Measurements from ENCODE around the gene PRDM12. TPM values are rescaled to one million over a fixed set of nuclear protein-coding genes. Genes with fewer than 3 reads are reported as not detected.

Gene PRDM12
- total RNA-seq, 1 experiment from 2014 or later: not detected

DNA sequence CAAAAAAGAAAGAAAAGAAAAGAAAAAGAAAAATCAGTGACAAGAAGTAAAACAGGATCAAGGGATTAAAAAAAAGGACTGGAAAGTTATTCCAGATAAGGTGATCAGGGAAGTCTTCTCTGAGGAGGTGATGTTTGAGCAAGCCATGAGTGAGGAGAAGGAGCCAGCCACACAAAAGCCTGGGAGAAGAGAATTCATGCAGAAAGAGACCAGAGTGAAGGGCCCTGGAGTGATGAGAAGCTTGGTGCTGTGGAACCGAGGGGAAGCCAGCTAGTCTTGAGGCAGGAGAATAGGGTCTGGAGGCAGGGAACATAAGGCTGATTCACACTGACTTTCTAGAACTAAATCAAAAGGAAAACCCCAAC is 25.2 kb downstream of the PRDM12 start:
- no peak for DNase-seq (ENCODE audit: low spot score)

DNA sequence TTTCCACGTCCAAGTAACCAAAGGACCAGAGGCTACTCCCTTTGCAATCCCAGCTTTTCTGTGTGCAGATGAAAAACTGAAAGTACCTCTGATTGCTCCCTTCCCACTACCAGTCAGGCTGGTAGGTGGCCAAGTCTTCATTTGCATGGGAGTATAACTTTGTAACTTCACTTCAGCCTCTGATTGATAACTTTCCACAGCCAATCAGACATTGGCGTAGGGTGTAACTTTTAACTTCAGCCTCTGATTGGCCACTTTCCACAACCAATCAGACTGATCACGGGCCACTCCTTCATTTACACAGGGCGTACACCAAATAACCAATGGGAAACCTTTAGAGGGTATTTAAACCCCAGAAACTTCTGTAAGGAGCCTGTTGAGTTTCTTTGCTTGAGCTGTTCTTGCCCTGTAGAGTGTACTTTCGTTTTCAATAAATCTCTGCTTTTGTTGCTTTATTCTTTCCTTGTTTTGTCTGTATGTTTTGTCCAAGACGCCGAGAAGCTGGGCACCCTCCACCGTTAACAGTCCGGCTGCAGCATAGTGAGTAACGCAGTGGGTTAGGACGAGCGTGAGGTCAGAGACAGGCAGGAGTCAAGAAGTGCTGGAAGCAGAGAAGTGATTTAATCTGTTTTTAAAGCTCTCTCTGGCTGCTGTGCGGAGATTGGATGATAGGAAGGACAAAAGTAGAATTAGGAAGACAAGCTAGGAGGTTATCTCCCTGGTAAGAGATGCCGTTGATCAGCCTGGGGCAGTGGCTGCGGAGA is 25.7 kb downstream of the PRDM12 start:
- DNase-seq (ENCODE audit: low spot score): peak; percentile 98

DNA sequence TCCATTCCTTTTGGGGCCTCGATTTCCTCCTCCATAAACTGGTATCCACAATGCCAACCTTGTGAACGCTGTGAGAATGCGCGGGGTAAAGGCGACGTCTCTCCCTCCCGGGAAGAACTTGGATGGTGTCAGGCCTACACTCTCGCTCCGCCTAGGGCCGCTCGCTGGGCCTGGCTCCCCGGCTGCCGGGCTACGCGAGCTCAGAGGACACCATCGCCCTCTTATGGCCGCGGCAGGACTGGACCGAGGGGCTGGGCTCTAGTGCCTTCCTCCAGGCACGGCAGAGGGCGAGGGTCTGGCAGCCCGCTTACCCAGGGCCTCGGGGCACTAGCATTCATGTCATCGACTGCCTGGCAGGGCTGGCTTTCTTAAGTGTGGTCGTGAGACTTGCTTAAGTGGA is 27.9 kb downstream of the PRDM12 start:
- no peak for DNase-seq (ENCODE audit: low spot score)

DNA sequence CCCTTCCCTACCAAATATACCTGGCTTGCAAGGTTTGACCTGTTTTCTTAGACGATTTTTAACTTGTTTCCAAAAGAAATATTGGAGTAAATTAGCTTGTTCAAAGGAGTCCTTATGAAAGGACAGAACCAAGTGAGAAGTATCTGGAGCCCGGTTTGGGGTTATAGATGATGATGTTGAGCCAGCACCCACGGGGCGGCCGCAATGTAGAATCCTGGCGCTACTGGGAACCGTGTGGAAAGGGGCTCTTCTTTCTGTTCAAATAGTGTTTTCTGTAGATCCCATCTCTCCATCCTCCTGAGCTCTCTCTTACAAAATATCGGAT is 28.7 kb downstream of the PRDM12 start:
- no peak for DNase-seq (ENCODE audit: low spot score)

DNA sequence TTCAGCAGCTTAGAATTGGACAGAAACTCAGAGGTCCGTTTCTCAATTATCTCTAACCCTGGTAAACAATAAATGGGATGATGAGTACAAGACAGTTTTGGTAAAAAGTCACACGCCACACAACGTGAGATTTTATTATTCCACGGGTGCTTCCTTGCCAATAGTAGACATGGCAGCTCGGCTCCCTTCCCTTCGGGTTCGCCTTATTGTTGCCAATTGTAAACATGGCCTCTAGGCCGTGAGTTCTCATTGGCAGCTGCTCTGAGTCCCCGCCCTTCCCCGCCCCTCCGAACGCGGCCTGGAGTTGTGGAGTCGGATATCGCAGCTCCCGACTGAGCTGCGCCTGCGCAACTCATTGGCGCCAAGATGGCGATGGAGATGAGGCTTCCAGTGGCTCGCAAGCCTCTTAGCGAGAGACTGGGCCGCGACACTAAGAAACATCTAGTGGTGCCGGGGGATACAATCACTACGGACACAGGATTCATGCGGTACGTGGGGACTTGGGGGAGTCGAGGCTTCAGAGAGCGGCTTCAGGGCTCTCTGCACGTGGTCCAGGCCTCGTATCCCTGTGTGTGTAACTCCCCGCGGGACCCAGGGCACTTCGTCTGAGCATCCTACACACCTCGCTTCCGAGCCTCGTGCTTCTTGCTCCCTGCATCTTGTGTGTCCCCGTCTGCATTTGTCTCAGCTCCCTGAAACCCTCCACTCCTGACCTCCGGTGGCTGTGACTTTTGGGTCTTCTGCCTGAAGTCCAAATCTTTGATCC is 29.2 kb downstream of the PRDM12 start, which contains the start of gene EXOSC2:
TSS of gene EXOSC2 (plus strand) at position 355 of the 766 bp plus-strand sequence. CDS start at position 367, 12 bp downstream.
- peak; percentile 97 for DNase-seq (ENCODE audit: low spot score)

DNA sequence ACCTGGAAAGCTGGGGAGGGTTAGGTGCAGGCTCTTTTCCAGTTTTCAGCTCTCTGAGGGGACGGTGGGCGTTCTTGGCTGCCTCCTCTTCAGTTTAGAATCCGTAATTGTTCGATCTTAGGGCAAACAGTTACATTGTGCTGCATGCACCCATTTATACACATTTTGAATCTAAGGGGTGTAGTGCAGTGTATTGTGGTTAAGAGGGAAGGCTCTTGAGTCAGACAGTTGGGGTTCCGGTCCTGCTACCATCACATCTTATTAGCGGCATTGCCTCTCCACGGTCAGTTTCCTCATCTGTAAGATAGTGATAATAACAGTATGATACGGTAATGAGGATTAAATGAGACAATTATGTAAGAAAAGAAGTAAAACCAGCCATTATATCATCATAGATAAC is 29.8 kb downstream of the PRDM12 start:
- no peak for DNase-seq (ENCODE audit: low spot score)

DNA sequence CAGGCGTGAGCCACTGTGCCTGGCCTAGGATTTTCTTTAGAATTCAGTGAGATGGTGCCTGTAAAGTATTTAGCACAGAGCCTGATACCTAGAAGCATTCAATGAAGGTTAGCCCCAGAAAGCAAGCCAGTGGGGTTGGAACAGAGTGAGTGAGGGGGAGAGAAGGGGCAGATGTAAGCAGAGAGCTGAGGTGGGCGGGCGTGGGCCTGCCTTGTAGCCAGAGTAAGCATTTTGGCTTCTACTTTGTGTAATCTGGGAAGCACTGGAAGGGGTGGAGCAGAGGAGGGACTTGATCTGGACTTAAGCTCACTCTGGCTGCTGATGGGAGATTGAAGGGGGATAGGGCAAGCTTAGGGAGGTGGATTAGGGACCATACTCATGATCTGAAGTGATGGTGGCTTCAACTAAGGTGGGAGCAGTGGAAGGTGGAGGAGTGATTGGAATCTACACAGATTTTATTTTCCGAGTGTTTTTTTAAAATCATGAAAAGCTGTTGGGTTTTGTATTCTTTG is 31.8 kb downstream of the PRDM12 start:
- no peak for DNase-seq (ENCODE audit: low spot score)

DNA sequence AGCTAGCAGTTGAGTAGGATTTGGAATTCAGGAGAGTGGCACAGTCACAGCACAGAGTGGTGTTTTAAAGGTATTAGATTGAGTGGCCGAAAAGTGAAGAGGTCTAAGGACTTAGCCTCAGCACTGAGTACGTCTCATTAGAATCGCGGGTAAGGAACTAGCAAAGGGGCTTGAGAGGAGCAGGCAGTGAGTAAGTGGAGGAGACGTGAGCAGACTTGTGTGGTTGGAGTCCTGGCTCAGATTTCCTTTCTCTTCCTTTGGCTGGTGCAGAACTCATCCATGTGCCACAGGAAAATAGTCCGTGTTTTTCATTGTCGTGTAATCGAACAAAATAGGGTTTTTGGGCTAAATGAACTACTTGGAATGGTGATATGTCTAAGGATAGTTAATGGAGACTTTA is 32.6 kb downstream of the PRDM12 start:
- DNase-seq (ENCODE audit: low spot score): no peak

DNA sequence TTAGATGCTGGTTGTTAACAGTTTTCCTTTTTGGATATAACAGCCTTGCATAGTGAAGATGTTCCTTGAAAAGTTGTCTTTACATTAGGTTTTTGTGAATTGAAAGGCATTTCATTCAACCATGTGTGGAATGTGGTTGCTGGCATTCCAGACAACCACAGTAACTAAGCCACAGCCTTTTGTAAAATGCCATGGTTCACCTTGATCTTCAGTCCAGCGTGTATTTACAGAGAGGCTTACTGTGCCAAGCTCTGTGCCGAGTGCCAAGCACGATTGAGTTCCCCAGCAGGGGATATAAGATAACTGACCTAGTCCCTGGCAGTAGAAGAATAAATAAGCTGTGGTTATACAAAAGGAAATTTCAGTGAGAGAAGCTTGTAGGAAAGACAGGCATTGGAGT is 34.1 kb downstream of the PRDM12 start:
- no peak for DNase-seq (ENCODE audit: low spot score)

DNA sequence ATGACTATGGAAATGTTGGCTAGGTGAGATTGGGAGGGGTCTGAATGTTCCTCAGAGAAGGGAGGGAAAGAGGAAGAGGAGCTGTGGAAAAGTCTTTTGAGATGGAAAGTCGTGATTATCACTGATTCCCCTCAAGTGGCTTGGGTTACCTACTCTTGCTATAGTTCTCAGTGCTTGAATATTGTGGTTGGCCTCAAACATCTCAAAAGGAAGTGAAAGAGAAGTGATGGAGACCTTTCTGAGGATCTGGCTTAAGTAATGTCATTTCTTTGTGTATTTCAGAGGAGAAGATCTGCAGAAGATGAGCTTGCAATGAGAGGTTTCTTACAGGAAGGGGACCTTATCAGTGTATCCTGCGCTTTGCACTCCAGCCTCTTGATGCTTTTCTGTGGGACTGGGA is 34.7 kb downstream of the PRDM12 start:
- no peak for DNase-seq (ENCODE audit: low spot score)

DNA sequence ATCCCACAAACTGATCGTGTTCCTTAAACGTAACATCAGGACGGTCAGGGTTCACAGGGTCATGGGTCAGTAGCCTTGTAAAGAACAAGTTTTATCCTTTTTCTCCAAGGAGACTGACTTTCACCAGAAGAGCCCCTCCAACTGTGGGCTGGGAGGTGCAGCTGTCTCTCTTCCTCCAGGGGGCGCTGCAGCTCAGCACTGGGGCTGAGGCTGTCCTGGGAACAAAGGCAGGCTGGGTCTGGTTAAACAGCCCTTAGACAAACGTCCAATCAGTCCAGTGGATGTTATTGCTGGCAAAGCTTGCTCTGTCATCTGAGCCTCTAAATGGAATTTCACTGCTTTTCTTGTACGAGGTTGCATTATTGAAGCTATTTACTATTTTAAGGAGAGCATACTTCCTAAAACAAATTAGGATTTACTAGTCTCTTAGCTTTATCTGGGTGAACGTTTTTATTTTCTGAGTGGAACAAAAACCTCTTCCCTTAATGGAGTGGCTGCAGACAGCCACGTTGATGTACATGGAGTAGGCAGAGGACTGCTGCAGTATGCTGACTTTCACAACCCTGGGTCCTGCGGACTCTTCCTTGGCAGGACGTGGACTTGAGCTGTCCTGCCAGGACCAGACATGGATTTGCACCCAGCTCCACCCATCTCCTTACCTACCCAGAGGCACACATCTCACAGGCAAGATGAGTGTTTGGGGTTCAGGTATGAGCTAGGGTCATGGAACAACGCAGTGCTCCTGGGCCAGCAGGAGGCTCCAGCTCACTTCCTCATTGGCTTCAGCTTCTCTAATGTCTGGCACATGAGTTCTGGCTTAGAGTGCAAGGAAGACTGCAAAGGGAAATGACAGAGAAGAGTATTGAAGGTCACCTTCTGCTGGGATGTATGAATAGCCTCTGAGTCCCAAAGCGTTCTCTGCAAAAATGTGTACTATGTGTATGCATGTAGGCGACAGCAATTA is 36.9 kb downstream of the PRDM12 start:
- DNase-seq (ENCODE audit: low spot score): peak; percentile 60

DNA sequence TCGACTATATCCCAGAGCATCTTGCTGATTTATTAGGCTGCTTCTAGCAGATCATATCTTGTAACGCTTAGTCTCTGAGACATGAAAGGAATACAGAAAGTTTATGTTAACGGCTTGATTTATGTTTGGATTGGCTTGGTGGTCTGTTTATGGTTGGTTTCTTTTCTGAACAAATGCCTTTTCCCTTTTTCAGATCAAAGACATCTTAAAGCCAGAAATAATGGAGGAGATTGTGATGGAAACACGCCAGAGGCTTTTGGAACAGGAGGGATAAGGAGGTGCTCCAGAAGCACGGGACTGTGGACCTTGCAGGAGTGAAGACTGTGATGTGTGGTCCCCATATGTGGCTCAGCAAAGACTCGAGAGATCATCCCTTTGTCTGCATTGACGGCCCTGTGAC is 39.1 kb downstream of the PRDM12 start:
- no peak for DNase-seq (ENCODE audit: low spot score)

DNA sequence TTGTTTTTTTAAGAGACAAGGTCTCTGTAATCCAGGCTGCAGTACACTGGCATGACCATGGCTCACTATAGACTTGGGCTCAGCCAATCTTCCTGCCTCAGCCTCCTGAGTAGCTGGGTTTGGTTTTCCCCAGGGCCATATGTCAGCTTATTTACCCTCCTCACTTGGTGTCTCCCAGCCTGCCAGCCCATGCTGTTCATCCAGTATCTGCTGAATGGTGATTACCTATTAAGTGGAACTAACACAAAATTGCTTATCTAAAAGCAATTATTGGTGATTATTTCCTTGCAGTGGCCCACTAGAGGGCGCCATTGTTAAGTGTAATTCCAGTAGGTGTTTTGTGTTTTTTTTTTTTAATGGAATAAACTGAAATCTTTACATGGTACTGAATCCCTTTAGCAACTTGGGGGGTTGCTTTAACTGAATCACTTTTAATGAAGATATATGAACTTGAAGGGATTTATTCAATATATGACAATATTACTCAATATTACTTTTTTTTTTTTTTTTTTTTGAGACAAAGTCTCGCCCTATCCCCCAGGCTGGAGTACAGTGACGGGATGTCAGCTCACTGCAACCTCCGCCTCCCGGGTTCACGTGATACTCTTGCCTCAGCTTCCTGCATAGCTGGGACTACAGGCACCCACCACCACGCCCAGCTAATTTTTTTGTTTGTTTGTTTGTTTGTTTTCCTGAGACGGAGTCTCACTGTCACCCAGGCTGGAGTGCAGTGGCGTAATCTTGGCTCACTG is 43.0 kb downstream of the PRDM12 start:
- DNase-seq (ENCODE audit: low spot score): peak; percentile 39

DNA sequence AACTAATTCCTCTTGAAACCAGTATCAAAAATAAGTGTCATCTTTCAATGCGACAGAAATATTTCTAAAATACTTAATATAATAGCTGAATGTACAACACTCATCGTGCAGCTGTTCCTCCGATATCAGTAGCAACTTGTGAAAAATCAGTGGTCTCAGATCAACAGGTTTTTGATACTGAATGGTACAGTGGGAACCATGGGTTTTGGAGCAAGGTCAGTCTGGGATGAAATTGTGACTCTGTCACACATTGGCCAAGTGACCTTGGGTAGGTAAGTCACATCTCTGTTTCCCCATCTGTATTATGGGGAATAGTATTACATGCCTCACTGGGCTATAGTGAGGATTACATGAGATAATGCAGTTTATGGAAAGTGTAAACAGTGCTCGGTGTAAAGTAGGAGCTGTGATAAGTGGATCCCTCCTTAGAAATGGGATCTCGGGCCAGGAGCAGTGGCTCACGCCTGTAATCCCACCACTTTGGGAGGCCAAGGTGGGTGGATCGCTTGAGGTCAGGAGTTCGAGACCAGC is 46.5 kb downstream of the PRDM12 start:
- DNase-seq (ENCODE audit: low spot score): no peak

DNA sequence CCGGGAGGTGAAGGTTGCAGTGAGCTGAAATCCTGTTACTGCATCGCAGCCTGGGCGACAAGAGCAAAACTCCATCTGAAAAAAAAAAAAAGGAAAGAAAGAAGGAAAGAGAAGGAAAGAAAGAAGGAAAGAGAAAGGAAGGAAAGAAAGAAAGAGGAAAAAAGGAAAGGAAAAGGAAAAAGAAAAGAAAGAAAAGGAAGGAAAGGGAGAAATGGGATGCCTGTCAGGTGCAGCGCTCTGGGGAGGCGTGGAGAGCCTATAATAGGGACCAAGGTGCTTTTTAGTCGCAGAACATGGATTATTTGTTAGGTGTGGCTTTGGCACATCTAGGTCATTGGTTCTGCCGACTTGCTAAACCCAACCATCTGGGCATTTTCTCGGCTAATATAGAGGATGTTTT is 47.1 kb downstream of the PRDM12 start:
- no peak for DNase-seq (ENCODE audit: low spot score)

DNA sequence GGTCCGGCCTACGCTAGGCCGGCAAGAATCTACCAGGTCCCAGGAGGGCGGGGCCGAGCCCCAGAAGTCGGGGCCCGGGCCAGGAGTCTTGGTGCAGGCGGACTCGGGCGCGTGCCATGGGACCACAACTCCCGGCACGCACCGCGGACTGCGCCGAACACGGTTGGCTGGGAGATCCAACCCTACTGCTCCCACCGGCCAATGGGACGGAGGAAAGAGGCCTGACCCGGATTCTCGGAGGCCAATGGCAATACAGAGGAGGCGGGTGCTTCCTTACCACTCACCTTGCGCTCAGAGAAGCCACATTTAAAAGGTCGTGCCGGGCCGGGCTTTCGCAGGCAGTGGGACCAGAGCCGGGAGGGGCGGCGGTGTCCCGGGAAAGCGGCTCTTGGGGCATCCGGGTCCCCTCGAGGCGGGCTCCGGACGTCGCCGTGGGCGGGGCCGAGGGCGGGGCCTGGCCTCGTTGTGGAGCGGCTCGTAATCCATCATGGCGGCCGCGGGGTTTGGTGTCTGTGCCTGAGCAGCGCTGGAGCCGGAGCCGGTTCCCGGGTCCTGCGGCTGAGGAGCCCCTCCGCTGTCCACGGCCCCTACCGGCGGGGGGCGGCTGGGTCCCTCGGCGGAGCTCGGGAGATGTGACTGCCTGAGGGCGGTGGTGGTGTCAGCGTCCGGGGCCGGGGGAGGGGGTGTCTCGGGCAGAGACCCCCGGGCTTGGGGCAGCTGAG is 48.3 kb downstream of the PRDM12 start:
- peak; percentile 98 for DNase-seq (ENCODE audit: low spot score)

DNA sequence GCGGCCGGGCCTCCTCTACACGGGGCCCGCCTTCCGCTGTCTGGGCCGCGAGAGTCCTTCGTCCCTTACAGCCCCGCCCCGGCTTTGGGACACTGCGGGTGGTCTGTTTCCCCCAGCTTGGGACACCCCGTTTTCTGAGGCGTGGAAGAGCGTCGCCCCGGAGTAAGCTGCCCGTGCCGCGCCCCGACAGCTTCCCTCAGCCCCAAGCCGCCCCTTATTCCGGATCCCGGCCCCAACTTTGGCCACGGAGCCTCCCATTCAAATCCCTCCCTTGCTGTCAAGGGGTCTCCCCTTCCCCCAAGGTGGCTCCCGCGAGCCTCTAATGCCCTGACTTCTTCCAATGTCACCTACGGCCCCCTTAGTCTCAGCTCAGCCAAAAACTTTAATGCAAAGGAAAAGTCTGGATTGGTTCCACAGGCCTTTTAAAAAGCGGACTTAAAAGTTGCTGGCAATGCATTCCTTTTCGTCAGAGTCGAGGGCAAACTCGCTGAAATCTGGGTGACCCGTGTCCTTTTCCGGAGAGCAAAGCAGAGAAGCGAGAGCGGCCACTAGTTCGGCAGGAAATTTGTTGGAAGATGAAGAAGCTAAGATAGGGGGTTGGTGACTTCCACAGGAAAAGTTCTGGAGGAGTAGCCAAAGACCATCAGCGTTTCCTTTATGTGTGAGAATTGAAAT is 49.0 kb downstream of the PRDM12 start:
- no peak for DNase-seq (ENCODE audit: low spot score)

DNA sequence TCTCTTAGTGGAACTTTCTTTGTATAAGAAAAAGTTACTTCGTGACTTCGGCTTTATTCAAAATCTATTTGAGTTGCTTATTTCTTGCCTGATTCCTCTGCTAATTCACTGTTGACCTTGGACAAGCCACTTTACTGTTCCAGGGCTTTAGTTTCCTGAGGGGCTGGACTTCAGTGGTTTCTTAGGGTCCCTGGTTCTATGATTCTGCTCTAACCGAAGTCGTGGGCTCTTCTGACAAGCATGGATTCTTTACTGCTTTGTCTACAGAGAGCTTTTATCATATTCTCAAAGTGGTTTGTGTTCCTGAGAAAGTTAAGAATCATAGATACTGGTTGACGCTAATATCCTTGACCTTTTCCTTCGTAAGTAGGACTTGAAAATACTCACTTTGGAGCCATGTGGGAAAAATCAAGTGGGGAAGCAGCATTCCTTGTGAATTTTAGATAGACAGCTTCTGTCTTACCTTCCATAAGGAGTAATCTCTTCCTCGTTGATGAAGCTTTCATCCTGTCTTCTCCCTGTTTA is 50.3 kb downstream of the PRDM12 start:
- no peak for DNase-seq (ENCODE audit: low spot score)

DNA sequence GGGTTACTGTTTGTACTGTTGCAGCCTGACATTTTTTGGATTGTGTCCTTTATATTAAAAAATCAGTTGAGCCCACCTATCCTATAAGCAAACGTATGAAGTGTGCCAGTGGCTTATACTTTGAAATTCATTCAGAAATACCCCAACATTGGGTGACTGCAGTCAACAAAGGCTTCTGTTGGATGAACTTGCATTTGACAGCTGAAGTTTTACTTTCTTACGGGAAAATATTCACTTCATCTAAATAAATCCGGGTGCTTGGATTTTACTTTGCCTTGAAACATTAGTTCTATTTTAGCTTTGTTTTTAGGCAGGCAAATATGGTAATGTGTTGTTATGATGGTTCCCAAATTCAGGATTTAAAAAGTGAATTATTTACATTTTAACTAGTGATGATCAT is 50.9 kb downstream of the PRDM12 start:
- DNase-seq (ENCODE audit: low spot score): no peak

DNA sequence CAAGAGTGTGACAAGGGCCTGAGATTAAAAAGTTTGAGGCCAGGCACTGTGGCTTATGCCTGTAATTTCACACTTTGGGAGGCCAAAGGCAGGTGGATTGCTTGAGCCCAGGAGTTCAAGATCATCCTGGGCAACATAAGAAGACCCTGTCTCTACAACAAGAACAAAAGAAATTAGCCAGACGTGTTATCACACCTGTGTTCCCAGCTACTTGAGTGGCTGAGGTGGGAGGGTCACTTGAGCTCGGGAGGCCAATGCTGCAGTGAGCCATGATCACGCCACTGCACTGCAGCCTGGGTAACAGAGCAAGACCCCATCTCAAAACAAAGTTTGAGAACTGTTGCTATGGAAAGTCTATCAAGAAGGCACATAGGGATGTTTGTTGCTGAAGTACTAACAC is 54.2 kb downstream of the PRDM12 start:
- no peak for DNase-seq (ENCODE audit: low spot score)
